GM19468 (cell line): ENCODE measurements around the gene KIRREL3.

Source experiments
- ATAC-seq: cut with Tn5 transposase; IDR thresholded peaks from one replicate; pipeline ENCODE4 v1.9.1; 2021; ENCODE audit warnings: mild to moderate bottlenecking, moderate library complexity, moderate number of reproducible peaks; ENCODE audit not compliant: unreplicated experiment; ENCODE audit errors: extremely low read depth

Gene KIRREL3

DNA sequence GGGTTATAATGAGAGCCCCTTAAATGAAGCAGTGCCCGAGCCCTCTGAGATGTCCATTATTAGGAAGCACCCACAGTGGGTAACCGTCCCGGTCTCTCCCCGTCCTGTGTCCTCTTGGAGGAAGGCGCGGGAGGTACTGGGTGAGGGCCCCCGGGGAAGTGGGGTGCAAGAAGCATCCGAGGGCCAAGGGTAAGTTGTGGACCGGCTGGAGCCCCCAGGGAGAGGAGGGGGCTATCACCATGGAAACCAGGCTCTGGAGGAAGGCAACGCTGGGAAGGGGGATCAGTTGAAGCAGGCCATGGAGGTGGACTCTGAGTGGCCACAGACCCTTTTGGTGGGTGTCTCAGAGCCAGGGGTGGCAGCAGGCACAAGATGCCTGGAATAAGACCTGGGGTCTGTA, 471.5 kb downstream of the KIRREL3 start:
- ATAC-seq = no peak

DNA sequence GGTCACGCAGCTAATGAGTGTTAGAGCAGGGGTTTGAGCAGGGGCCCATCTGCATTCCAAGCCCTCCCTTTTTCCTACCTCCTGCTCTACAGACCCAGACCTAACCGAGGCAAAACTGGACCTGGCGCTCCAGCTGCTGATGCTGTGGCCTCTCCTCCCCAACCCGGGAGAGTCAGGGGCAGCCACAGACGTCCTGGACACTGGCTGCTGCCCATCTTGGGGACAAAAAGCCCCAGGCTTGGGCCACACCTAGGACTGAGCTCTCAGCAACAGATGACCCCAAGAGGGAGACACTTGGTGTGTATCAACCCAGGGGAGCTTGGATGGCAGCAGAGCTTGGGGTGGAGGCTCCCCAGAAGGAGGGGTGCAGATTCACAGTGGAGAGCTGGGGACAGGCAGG, 472.5 kb downstream of the KIRREL3 start:
- no peak for ATAC-seq

DNA sequence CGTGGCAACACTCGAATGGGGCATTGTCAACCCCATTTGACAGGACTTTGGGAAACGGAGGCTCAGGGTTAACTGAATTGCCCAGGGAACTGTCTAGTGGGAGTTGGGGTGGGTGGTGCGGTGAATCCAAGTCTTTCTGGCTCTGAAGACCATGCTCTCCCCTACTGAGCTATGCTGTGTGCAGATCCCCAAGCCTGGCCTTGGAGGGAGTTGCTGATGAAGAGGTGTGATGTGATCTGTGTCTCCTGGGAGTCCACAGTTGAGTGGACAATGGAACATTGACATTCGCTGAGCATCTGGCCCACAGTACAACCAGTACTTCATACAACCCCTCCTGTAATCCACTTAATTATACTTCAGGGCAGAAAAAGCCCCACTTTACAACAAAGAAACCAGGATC, 472.9 kb downstream of the KIRREL3 start:
- ATAC-seq = no peak

DNA sequence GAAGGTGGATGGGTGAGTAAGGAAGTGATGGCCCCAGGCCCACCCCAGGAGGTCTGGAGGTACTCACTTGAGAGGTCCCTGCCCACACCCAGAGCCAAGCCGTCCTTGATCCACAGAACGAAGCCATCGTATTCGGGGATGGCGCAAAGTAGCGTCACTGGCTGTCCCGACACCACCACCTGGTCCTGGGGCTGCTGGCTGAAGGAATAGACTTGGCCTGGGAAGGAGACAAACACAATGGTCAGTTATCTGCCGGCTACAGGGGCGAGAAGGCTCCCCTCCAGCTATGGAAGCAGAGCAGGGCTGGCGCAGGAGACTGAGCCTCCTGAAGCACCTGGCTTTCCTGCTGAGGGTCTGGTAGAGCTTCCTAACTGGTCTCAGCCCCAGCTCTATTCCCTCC, 474.1 kb downstream of the KIRREL3 start:
- ATAC-seq = no peak

DNA sequence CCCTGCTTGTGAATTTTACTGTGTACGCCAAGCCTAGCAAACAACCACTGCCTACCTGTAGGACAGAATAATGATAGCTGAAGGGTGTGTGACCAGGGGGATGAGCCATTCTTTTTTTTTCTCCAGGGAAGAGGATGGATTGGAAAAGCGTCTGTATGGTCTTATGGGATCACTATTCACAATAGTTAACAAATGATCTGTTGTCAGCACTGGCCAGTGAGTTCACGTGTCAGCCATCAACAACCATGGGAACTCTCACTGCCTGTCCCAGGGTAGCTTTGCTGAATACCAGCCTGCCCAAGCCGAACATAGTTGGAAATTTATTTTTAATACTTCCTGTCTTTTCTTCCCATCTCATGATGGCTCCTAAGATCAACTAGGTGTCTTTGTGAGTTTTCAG, 474.9 kb downstream of the KIRREL3 start:
- ATAC-seq = no peak

DNA sequence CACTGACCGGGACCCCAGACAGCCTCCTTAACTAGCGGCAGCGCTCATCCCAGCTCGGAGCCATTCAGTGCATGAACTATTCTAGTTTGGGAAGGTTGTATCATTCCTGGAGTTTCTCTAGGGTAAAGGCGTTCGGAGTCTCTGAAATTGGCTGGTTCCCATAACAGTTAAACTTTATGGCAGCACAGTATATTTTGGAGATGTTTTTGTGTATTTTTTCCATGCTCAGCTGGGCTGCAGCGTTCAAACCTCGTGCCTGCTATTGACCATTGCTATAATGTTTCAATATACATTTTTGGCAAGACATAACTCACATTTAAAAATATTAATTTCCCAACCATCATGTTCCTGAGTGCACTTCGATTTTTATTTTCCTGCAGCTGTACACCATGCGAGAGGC, 475.4 kb downstream of the KIRREL3 start:
- ATAC-seq = no peak

DNA sequence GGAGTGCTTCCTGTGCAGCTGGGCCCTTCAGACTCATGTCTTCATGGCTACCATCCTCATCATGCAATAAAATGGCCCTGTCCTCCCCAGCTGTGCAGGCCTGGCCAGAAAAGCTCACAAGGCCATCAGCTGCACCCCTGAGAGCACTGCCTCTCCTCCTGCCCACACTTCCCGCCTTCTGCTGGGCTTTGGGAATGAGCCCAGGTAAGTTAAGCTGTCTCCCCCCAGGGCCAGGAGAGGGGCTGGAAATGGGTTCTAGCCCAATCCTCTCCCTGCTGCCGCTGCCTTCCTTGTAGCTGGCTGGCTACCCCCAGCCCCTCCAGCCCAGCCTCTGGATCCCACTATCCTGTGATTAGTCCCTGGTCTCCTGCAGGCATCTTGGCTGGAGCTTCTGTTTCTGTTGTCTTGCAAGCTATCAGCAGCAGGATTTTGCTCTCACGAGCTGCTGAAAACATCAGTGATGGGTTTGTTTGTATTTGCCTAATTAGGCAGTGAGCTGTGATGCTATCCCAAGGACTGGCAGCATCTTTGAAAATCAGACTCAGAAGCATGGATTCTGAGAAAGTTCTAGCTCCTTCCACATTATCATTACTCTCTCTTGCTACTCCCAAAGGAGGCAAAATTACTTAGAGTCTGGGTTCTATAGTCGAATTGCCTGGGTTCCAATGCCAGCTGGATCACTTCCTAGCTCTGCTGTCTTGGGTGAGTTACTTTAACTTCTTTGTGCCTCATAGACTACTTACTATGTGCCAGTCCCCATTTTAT, 476.9 kb downstream of the KIRREL3 start:
- ATAC-seq = no peak

DNA sequence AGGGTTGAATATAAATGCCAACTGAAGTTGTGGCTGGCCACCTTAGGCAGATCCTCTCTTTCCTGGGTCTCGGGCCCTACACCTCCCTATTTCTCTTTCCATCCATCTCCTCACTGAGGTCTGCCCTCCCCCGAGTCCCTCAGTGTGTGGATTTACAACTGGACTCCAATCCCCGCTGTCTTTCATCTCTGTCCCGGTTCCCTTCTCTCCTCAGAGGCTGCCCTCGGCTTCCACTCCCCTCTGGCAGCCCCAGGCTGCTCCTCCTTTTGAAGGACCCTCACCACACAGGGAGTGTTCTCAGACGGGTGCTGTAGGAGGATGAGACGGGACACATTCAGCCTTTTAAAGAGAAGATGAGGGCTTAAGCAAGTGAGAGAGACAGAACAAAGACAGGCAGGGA, 478.0 kb downstream of the KIRREL3 start:
- ATAC-seq = no peak

DNA sequence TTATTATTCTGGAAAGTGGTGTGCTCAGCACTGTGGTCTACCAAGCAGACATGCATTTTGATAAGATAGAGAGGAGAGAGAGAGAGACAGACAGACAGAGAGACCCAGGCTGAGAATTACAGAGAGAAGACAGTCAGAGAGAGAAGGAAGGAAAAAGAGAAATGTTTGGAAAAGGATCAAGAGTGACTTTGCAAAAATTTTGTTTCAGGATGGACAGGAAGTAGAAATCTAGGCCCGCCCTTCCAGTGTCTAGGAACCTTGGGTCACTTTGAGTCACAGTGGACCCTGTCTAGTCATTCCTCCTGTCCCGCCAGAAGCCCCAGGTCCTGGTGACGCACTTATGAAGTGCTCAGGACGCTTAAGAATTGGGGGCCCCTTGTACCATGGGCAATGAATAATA, 478.4 kb downstream of the KIRREL3 start:
- no peak for ATAC-seq

DNA sequence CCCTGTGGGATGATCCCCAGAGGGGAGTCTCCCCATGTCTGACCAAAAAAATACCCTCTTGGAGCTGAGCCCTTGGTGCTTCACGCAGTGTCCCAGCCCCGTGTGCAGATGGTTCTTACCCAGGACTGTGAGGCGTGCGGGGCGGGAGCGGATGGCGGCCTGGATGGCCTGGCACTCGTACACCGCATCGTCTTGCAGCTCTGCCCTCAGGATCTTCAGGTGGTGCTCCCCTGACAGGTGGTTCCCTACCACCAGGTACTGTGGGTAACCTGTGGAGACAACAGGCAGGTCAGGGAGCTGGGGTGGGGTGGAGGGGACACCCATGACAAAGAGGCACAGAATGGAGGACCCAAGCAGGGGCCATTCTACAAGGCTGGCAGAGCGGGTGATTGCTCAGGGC, 479.4 kb downstream of the KIRREL3 start:
- no peak for ATAC-seq

DNA sequence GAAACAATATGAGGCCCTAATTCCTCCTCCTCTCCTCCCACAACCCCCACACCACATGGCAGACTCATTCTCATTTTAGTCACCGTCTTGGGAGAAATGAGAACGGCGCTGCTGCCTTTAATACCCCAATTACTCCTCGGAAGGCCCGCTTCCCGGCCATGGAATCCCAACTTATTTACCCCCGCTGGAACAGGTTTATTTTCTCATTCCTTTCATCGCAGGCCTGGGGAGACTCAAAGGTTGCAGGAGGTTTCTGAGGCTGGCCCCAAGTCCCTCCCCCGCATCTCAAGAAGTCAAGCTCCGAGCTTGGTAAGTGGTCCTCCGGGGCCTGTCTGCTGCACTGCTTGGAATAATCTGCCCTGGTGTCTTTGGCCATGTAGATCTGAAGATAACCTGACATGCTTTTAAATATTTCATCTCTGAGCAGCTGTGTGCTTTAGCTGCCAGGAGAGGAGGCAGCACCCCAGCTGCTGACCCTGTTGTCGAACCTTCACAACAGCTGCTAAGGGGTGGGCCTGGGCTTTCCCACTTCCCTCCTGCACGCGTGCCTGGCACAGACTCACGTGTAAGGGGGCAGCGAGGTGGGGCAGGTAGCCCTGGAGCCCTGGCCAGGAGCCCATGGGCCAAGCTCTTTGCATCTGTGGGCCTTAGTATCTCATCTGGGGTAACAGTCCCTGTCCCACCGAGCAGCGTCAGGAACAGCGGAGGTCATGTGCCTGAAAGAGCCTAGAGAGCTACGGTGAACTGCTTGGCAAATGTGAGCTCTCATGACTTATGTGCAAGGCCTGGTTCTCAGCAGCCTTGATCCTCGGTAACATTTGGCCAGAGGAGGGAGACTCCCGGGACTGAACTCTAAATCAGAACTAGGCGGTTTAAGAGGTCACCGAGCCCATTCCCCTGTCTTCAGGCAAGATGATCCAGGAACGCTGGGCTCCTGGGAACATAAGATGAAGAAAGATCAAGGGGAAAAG, 480.5 kb downstream of the KIRREL3 start:
- no peak for ATAC-seq

DNA sequence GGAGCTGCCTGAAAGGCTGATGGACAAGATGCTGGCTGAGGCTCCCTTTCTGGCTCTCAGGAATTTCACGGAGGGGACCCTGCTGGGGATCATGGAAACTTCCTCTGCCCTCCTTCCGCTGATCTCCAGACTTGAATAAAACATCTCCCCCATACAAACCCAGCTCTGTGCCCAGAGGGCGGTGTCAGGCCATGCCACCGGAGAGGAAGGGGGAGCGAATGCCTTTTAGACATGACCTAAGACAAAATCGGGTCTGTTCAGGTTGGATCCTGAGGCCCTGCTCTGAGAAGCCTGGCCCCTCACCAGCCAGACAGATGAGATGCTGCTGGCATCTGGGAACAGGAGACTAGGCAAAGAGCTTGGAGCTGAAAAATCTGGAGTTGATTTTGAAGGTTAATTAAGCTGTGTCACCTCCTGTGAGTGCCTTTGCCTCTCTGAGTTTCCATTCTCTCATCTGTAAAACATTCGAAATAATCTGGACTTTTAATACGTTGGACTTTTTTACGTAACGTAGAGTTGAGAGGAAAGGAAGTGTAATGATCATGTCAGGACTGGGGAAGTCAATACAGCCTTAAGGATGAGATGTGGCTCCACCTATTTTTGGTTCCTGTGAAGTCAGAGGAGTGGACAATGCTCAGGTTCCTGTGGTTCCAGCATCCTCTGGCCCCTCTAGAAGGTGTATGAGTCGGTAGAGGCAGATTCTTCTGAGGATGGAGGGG, 481.4 kb downstream of the KIRREL3 start:
- ATAC-seq = no peak

DNA sequence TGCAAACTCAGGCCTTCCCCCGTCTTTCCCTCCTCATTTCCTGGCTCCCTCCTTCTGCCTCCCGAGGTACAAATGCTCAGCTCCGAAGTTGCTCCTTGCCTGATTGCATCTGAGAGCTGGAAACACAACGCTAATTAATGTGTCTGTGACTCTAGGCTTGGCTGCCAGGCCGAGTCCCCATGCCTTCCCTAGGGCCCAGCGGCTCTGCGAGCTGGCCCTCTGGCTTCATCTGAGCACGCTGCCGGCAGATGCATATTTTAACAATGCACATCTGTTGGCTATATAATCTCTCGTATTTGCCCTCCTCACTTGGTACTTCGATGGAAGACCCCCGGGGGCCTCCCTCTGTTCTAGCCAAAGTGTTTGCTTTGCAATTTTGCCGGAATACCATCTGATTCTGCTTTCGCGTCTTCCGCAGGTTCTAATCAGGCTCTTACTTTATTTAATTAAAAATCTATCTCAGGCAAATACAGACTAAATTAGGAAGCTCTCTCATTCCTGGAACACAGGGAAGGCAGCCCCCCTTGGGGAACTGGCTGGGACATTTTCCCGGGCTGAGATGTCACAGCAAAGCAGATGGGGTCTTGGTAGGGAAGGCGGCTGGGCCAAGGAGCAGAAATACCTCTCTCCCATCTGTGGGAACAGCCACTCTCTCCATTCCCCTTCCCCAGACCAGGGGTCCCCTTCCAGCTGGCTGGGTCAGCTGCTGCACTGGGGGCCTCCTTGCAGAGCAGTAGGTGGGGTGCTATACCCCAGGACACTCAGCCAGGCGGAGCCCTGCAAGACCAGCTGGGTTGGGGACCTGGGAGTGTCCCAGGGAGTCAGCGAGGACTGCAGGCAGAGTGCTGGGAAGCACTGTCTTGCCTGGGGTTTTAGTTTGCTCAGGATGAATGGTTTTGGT, 482.2 kb downstream of the KIRREL3 start:
- no peak for ATAC-seq

DNA sequence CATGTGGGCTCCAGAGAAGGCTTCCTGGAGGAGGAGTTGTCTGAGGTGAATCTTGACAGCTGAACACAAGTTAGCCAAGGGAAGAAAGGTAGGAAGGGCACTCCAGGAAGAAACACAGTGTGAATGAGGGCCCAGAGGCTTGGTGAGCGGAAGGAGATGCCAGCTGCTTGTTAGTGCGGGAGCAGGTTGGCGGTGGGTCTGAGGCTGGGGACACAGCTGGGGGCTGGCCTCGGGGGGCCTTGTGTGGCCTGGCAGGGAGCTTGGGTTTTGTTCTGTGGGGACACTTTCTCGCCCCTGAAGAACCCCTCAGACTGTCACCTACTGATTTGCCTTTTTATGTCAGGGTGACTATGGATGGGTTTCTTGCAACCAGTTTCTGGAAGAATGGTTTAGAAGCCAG, 485.1 kb downstream of the KIRREL3 start:
- no peak for ATAC-seq

DNA sequence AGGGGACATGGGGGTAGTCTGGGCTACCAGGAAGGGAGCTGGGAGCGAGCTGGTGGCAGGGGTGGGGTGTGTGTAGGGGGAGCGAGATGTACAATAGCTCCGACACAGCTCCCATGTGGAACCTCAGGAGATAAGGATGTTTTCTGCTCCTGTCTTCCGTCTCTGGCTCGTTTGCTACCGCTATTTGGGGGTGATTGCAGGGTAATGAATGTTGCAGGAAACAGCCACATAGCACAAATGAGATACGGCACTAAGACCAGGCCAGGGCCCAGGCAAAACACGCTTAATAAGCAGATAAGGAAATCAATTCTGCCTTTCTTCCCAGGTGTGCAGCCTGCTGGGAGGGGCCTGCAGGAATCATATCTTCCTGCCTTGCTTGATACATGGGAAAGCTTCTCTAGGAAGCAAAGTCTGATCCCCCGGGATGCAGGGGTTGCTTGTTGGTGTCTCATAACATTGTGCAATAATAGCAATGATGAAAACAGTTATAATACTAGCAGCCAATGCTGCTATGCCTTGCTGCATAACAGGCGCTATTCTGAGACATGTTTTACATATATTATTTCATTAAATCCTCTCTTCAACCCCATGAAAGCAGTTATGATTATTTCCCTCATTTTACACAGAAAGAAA, 486.4 kb downstream of the KIRREL3 start:
- no peak for ATAC-seq

DNA sequence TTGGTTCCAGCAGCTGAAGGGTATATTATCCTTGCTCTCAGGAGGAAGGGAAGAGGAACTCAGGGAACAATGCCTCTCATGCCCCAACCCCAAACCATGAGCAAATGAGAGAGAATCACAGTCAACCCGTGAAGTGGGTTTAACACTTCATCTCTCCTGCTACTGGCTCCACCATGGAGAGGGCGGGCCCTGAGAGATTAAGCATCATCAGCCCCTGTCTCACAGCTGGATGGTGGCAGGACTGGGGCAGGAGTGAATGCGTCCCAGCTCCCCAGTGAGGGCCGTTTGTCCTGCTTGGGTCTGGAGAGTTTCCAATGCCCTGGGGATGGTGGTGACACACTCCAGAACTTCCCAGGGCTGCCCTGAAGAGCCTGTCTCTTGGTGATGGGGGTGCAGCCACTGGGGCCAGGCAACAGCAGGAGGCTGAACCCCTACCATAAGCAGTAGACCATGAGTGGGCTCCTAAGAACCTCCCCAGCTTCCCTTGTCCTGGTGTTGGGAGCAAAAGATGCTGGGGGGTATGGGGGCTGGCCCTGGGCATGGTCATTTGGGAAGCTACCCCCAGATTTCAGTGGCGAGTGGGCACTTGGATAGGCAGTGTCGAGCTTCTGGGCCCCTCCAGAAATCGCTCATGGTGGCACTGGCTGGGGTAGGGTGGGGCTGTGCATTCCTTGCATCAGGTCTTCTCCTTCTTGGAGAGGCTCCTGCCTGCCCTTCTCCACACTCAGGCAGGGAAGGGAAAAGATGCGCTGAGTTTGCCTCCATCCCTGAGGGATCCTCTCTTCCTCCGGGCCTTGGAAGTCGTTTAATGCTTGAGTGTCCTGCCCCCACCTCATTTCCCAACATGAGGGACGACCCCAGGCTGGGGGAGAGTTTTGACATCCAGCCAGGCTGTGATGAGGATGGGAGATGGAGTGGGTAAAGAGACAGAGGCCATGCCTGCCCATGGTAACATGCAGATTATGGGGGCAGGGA, 487.5 kb downstream of the KIRREL3 start:
- no peak for ATAC-seq

DNA sequence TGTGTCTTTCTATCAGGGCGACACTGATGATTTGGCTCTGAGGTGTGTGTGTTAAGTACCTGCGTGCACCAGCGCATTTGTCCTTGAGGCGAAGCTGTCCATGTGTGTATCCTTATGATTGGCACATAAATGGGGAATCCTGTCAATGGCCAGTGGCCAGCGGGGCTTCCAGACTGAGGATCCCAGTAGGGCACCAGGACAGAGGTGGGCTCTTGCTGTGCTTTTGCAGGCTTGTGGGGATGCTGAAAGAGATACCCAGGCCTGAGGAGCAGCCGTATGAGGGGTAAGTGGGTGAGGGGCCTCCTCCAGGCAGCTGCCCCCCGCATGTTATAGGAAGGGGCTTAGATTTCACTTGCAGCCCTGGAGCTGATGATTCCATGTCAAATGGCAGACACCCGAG, 488.3 kb downstream of the KIRREL3 start:
- no peak for ATAC-seq

DNA sequence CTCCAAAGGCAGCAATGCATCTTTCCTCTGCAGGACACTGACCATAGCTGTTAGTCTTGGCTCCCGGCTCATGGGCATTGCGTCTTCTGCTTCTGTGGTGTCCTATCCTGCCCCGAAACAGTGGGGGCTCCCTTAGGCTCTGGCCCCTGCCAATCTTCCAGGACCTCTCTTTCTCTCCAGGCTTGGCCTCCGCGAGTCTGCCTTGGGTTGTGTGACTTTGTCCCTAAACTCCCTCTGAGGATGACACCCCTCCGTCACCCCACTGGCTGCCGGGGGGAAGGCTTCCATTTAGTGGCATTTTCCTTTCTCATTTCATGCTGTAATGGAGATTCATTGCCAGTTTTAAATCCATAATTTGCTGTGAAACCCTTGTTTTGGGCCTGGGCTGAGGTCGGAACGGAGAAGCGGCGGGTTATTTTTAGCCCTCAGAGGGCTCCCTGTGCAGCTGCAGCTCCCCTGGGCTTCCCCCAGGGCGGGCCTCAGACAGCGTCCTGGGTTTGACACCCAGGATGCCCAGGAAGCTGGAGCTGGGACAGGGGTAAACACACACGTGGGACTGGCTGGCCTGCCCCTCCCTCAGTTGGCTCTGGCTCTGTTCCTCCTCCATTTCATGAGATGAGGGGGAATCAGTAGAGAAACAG, 489.0 kb downstream of the KIRREL3 start:
- ATAC-seq = no peak
